K562 (cell line): ENCODE results near the gene TXNRD1.

Experiments
- ELF1 ChIP-seq: fragments of 200-800 bp; sonication (Bioruptor generic); IDR thresholded peaks from 2 replicates; pipeline ENCODE4 v1.6.1; 2016; ENCODE audit warnings: missing genetic modification characterization, missing compliant biosample characterization
- HDAC2 ChIP-seq: fragments of 450-650 bp; IDR thresholded peaks from 2 replicates; pipeline ENCODE4 v1.6.1; 2016; ENCODE audit warnings: mild to moderate bottlenecking
- LCOR ChIP-seq: sonication (generic); formaldehyde crosslinking; IDR thresholded peaks from 2 replicates; pipeline ENCODE4 v1.8.0; 2022; ENCODE audit warnings: mild to moderate bottlenecking, missing genetic modification reagents
- RFX1 ChIP-seq: fragments of 450-650 bp; IDR thresholded peaks from 2 replicates; pipeline ENCODE4 v1.6.1; 2016; ENCODE audit warnings: mild to moderate bottlenecking, moderate library complexity
- RNF2 ChIP-seq: sonication (generic); IDR thresholded peaks from 2 replicates; pipeline ENCODE4 v1.6.1; 2016
- STAT5B ChIP-seq: fragments of 250-450 bp; sonication (Bioruptor Pico); IDR thresholded peaks from 2 replicates; pipeline ENCODE4 v1.8.0; 2021; ENCODE audit warnings: mild to moderate bottlenecking, inconsistent platforms
- TSC22D4 ChIP-seq: fragments of 450-650 bp; IDR thresholded peaks from 2 replicates; pipeline ENCODE4 v1.6.1; 2016; ENCODE audit warnings: missing genetic modification characterization, missing biosample characterization, control low read depth
- ZC3H4 ChIP-seq: sonication (generic); formaldehyde crosslinking; IDR thresholded peaks from 2 replicates; pipeline ENCODE4 v1.9.0; 2021; ENCODE audit warnings: missing genetic modification reagents, borderline replicate concordance
- ZFX ChIP-seq: sonication (generic); formaldehyde crosslinking; IDR thresholded peaks from 2 replicates; pipeline ENCODE4 v1.8.0; 2022; ENCODE audit warnings: mild to moderate bottlenecking, missing genetic modification reagents, moderate library complexity

GRCh38 chr12:104333692-104334255 lies 118.2 kb downstream of the TXNRD1 start:
- no peak for TF ChIP-seq LCOR (CRISPR knock-in tag)
- no peak for TF ChIP-seq HDAC2
- no peak for TF ChIP-seq ZFX (CRISPR knock-in tag)
- no peak for TF ChIP-seq RFX1
- TF ChIP-seq ELF1 (tag) = no peak
- TF ChIP-seq TSC22D4 = no peak
- no peak for TF ChIP-seq RNF2
- no peak for TF ChIP-seq STAT5B (CRISPR knock-in tag)
- TF ChIP-seq ZC3H4 = no peak
